ENCODE data around the gene RAB26. TPM values are rescaled to one million over a fixed set of nuclear protein-coding genes. Genes with fewer than 3 reads are reported as not detected.

RAB26 gene
- total and polyA plus RNA-seq, 2 donors from 2014 or later = 1.5 to 3.0 TPM

GRCh38 chr16:2171601-2172178, 23.3 kb downstream of the RAB26 start:
- peaks cover 0 to 16% (median 14%) of the 10 kb centered on the region in 3 donors for H3K36me3 ChIP-seq (ENCODE audit: control insufficient read depth in 2 of 3, insufficient read depth in 3 of 3, low read length in 3 of 3)

DNA sequence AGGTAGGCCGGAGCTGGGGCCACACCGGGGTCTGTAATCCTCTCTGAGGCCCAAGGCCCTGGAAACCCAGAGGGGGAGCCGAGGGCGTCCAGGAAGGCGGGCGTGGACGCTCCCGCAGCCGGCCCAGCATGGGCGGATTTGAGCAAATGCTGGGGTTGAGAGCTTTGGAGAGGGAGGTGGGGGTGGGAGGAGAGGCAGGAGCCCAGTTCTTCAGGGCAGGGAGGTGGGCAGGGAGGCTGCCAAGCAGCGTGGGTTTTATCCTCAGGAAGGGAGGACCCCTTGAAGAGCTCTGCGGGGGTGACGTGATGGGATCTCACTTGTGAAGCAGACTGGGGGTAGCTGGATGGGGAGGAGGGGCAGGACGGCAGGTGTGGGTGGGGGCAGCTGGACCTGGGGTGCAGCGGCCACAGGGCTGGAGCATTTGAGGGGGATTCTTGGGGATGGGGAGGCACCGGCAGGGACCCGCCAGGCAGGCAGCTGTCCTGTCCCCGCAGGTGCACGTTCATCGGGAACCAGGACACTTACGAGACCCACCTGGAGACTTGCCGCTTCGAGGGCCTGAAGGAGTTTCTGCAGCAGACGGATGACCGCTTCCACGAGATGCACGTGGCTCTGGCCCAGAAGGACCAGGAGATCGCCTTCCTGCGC, 24.4 kb downstream of the RAB26 start:
- no peak overlapping the region for H3K4me3 ChIP-seq (ENCODE audit: low read length in 3 of 3)
- no peaks in the 10 kb centered on the region for H3K4me1 ChIP-seq (ENCODE audit: control insufficient read depth in 2 of 3, insufficient read depth in 2 of 3, low read depth in 1 of 3, low read length in 3 of 3)
- no peaks in the 10 kb centered on the region for H3K9me3 ChIP-seq (ENCODE audit: control insufficient read depth in 2 of 3, insufficient read depth in 1 of 3, low read length in 3 of 3)
- peaks cover 0 to 15% (median 14%) of the 10 kb centered on the region in 3 donors for H3K36me3 ChIP-seq (ENCODE audit: control insufficient read depth in 2 of 3, insufficient read depth in 3 of 3, low read length in 3 of 3)
- no peak overlapping the region for H3K27ac ChIP-seq (ENCODE audit: low read depth in 2 of 2, low read length in 2 of 2)
- no peak for DNase-seq
- no peaks in the 10 kb centered on the region for H3K27me3 ChIP-seq (ENCODE audit: control insufficient read depth, insufficient read depth, low read length)
- no peak overlapping the region for H3K9ac ChIP-seq (ENCODE audit: low read length in 3 of 3)
- intact Hi-C loops (cut with DNase I) = no loop called here
- no peak for FAIRE-seq
- TF ChIP-seq, protein P1, sequence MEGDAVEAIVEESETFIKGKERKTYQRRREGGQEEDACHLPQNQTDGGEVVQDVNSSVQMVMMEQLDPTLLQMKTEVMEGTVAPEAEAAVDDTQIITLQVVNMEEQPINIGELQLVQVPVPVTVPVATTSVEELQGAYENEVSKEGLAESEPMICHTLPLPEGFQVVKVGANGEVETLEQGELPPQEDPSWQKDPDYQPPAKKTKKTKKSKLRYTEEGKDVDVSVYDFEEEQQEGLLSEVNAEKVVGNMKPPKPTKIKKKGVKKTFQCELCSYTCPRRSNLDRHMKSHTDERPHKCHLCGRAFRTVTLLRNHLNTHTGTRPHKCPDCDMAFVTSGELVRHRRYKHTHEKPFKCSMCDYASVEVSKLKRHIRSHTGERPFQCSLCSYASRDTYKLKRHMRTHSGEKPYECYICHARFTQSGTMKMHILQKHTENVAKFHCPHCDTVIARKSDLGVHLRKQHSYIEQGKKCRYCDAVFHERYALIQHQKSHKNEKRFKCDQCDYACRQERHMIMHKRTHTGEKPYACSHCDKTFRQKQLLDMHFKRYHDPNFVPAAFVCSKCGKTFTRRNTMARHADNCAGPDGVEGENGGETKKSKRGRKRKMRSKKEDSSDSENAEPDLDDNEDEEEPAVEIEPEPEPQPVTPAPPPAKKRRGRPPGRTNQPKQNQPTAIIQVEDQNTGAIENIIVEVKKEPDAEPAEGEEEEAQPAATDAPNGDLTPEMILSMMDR (IDR thresholded peaks at IDR 0.05; ENCODE audit: borderline replicate concordance, extremely low read depth, insufficient read depth) = no peak

More at GRCh38 chr16:2171601-2172178, 23.3 kb downstream of the RAB26 start:
- intact Hi-C loops (cut with DNase I) = no loop called here
- Histone ChIP-seq H3K9ac (ENCODE audit: low read length in 3 of 3) (no peak overlapping the region), H3K27ac (ENCODE audit: low read depth in 2 of 2, low read length in 2 of 2) (no peak overlapping the region), H3K4me3 (ENCODE audit: low read length in 3 of 3) (no peak overlapping the region), H3K9me3 (ENCODE audit: control insufficient read depth in 2 of 3, insufficient read depth in 1 of 3, low read length in 3 of 3) (no peaks in the 10 kb centered on the region), H3K27me3 (ENCODE audit: control insufficient read depth, insufficient read depth, low read length) (no peaks in the 10 kb centered on the region), H3K4me1 (ENCODE audit: control insufficient read depth in 2 of 3, insufficient read depth in 2 of 3, low read depth in 1 of 3, low read length in 3 of 3) (no peaks in the 10 kb centered on the region)
- DNase-seq = no peak
- no peak for FAIRE-seq
- TF ChIP-seq, protein P1 (IDR thresholded peaks at IDR 0.05; ENCODE audit: borderline replicate concordance, extremely low read depth, insufficient read depth) = no peak

DNA sequence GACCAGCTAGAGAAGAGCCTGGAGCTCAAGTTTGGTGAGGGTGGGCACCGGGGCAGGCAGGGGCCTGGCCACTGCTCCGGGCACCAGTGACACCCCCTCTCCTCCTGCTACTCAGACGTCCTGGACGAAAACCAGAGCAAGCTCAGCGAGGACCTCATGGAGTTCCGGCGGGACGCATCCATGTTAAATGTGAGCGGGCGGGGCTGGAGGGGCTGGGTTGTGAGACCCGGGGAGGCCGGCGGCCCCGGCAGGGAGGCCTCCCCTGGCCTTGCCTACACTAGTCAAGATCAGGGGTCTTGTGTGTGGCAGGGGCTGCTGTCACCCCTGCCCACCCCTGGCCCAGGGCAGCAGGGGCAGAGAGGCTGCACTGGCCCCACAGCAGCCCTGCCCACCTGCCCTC, 24.9 kb downstream of the RAB26 start:
- Histone ChIP-seq H3K27ac (ENCODE audit: low read depth in 2 of 2, low read length in 2 of 2) (no peak overlapping the region), H3K9me3 (ENCODE audit: control insufficient read depth in 2 of 3, insufficient read depth in 1 of 3, low read length in 3 of 3) (no peaks in the 10 kb centered on the region), H3K36me3 (ENCODE audit: control insufficient read depth in 2 of 3, insufficient read depth in 3 of 3, low read length in 3 of 3) (peaks cover 0 to 14% (median 12%) of the 10 kb centered on the region in 3 donors), H3K4me1 (ENCODE audit: control insufficient read depth in 2 of 3, insufficient read depth in 2 of 3, low read depth in 1 of 3, low read length in 3 of 3) (no peaks in the 10 kb centered on the region), H3K27me3 (ENCODE audit: control insufficient read depth, insufficient read depth, low read length) (no peaks in the 10 kb centered on the region), H3K4me3 (ENCODE audit: low read length in 3 of 3) (no peak overlapping the region), H3K9ac (ENCODE audit: low read length in 3 of 3) (no peak overlapping the region)
- FAIRE-seq (no peak), DNase-seq (no peak)
- intact Hi-C loops (cut with DNase I) = no loop called here
- TF ChIP-seq, protein P1 (IDR thresholded peaks at IDR 0.05; ENCODE audit: borderline replicate concordance, extremely low read depth, insufficient read depth) = no peak
